Esophagus muscularis mucosa (tissue), 4 donors: ENCODE measurements around the gene SLCO4A1. TPM values are rescaled to one million over a fixed set of nuclear protein-coding genes. Genes with fewer than 3 reads are reported as not detected.
A peak's percentile ranks its signal among the peaks of the same experiment; 100 is the strongest.

Source experiments
- DNase-seq: peaks from one replicate; pipeline ENCODE4 v3.0.0-alpha.2; 2017; ENCODE audit errors: extremely low spot score
- H3K27ac ChIP-seq, 4 donors: fragments of 200-600 bp; sonication (generic); replicated peaks in 1 of 4; 1 replicate in 3 of 4; 2 replicates in 1 of 4; pipeline ENCODE4 v1.5.1; 2016 to 2019; ENCODE audit warnings: mild to moderate bottlenecking in 1 of 4
- H3K27me3 ChIP-seq, 4 donors: fragments of 200-600 bp; sonication (generic); one replicate each; pipeline versions ENCODE4 v1.5.1 to v1.6.0; 2016 to 2019
- H3K36me3 ChIP-seq, 4 donors: fragments of 200-600 bp; sonication (generic); one replicate each; pipeline ENCODE4 v1.5.1; 2016 to 2019
- H3K4me1 ChIP-seq, 4 donors: fragments of 200-600 bp; sonication (generic); one replicate each; pipeline ENCODE4 v1.5.1; 2016 to 2019
- H3K4me3 ChIP-seq, 4 donors: fragments of 200-600 bp; sonication (generic); 1 replicate in 2 of 4; 2 replicates in 2 of 4; pipeline ENCODE4 v1.5.1; 2016 to 2019; ENCODE audit warnings: mild to moderate bottlenecking in 4 of 4, moderate library complexity in 1 of 4
- H3K9me3 ChIP-seq, 4 donors: fragments of 200-600 bp; sonication (generic); 1 replicate in 3 of 4; 2 replicates in 1 of 4; pipeline ENCODE4 v1.5.1; 2016 to 2019
- EP300 ChIP-seq: sonication (generic); formaldehyde crosslinking; IDR thresholded peaks from one replicate; pipeline ENCODE4 v1.6.1; 2017; ENCODE audit warnings: antibody characterized with exemption
- POLR2A ChIP-seq: fragments of 450-650 bp; IDR thresholded peaks from one replicate; pipeline ENCODE4 v1.6.1; 2017; ENCODE audit warnings: antibody characterized with exemption, moderate library complexity, mild to moderate bottlenecking, low read depth
- POLR2AphosphoS5 ChIP-seq, 2 donors: sonication (generic); formaldehyde crosslinking; IDR thresholded peaks; one replicate each; pipeline ENCODE4 v1.6.1; 2017; ENCODE audit warnings: antibody characterized with exemption in 2 of 2
- WGBS: methylation state at CpG from one replicate; pipeline ENCODE4 v1.1.5; 2018; 5-methylcytosine and 5-hydroxymethylcytosine counted together
- intact Hi-C: fragments of 100-400 bp; cut with DNase I; formaldehyde crosslinking; loops from one replicate; pipeline ENCODE4 v1.15.1; 2023
- total RNA-seq, 4 donors: library from RNA; depleted of rRNA; stranded (reverse); fragments of >200 nt; gene quantifications; one replicate each; pipeline versions ENCODE4 v1.1.0 to v1.2.1, GENCODE V29; 2016
- TF ChIP-seq, protein P1 (sequence below), 3 experiments: fragments of 200-600 bp in 2 of 3; fragments of 450-650 bp in 1 of 3; sonication (generic) in 2 of 3; IDR thresholded peaks; one replicate each; pipeline ENCODE4 v1.5.1; 2017 to 2019; ENCODE audit warnings: antibody characterized with exemption in 3 of 3, mild to moderate bottlenecking in 2 of 3, moderate library complexity in 1 of 3

The SLCO4A1 gene
- total RNA-seq, 4 donors from 2014 or later: 10.0 to 42.4 (median 30.1) TPM

DNA sequence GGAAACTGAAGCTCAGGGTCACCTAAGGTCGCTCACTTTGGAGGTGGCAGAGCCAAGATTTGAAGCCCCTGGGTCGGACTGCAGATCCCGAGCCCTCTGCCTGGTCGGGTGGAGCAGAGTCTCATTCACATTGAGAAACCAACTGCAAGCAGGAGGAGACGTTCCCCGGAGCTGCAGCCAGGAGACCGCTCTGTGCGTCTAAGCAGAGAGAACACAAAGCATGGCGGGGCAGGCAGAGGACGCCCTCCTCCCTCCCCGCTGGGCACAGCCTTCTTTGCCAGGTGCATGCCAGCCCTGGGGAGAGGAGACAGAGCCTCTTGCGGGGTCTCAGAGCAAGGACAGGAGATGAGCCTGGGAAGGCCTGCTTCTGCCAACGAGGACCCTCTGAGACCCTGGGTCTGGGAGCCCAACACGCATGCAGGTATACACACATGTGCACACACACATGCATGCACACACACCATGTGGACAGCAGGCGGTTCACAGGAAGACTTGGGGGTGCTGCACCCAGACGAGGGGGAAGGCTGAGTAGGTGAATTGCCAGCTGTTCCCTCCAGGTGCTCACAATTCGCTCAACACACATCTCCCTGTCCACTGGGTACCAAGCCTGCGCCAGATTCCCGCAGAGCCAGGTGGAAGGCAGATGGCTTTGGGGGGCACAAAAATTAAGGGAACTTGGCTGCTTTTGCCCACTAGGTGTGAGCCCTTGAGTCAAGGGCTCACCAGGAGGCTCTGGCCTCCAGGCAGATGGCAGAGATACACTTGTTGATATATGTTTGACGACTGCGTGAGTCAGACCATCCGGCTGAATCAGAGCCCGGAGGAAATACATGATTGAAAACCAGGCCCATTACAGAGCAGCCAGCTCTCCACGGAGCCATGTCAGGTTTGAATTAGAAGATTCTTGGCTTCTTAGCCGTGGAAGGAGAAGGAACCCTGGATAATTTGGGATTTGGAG, 60.9 kb downstream of the SLCO4A1 start:
- H3K36me3 ChIP-seq: no peaks in the 10 kb centered on the region
- intact Hi-C loops: no loop called here
- H3K4me1 ChIP-seq: peaks cover 6 to 29% (median 22%) of the 10 kb centered on the region in 4 donors
- no peak overlapping the region for H3K4me3 ChIP-seq
- WGBS: 80% methylated on average over 21 of the region's 25 CpGs
- DNase-seq: no peak
- peaks cover under 1 to 16% (median 5%) of the 10 kb centered on the region in 4 donors for H3K27me3 ChIP-seq
- peak overlapping the region in 1 of 4 donors; percentile 47 for H3K27ac ChIP-seq
- TF ChIP-seq, protein P1, sequence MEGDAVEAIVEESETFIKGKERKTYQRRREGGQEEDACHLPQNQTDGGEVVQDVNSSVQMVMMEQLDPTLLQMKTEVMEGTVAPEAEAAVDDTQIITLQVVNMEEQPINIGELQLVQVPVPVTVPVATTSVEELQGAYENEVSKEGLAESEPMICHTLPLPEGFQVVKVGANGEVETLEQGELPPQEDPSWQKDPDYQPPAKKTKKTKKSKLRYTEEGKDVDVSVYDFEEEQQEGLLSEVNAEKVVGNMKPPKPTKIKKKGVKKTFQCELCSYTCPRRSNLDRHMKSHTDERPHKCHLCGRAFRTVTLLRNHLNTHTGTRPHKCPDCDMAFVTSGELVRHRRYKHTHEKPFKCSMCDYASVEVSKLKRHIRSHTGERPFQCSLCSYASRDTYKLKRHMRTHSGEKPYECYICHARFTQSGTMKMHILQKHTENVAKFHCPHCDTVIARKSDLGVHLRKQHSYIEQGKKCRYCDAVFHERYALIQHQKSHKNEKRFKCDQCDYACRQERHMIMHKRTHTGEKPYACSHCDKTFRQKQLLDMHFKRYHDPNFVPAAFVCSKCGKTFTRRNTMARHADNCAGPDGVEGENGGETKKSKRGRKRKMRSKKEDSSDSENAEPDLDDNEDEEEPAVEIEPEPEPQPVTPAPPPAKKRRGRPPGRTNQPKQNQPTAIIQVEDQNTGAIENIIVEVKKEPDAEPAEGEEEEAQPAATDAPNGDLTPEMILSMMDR (IDR thresholded peaks at IDR 0.05): peak in 1 of 3 experiments; percentile 33
- TF ChIP-seq EP300: no peak
- H3K9me3 ChIP-seq: no peaks in the 10 kb centered on the region

DNA sequence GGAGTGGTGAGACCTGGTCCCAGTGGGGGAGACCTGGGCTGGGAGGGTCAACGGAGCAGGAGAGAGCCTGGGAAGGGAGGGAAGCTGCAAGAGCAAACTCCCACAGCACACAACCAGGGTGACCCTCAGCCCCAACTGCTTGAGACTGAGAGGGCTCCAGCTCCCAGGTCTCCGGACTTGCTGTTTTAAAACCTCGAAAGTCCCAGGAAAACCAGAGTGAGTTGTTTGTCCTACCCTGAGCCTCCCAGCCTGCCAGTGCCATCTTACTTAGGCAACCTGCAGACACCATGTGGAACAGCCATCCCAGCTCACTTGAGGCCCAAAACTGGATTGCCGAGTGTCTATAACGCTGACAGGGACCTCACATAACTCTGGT, 61.5 kb downstream of the SLCO4A1 start:
- intact Hi-C loops: no loop called here
- Histone ChIP-seq H3K9me3 (no peaks in the 10 kb centered on the region), H3K4me3 (no peak overlapping the region), H3K36me3 (no peaks in the 10 kb centered on the region), H3K4me1 (peaks cover 8 to 36% (median 29%) of the 10 kb centered on the region in 4 donors), H3K27me3 (peaks cover 2 to 23% (median 10%) of the 10 kb centered on the region in 4 donors), H3K27ac (peak overlapping the region in 1 of 4 donors; percentile 47)
- 90% methylated on average over 3 of the region's 5 CpGs for WGBS
- no peak for DNase-seq
- TF ChIP-seq, protein P1 (IDR thresholded peaks at IDR 0.05): no peak
- TF ChIP-seq EP300 (no peak), POLR2AphosphoS5 (IDR thresholded peaks at IDR 0.05) (no peak), POLR2A (no peak)

DNA sequence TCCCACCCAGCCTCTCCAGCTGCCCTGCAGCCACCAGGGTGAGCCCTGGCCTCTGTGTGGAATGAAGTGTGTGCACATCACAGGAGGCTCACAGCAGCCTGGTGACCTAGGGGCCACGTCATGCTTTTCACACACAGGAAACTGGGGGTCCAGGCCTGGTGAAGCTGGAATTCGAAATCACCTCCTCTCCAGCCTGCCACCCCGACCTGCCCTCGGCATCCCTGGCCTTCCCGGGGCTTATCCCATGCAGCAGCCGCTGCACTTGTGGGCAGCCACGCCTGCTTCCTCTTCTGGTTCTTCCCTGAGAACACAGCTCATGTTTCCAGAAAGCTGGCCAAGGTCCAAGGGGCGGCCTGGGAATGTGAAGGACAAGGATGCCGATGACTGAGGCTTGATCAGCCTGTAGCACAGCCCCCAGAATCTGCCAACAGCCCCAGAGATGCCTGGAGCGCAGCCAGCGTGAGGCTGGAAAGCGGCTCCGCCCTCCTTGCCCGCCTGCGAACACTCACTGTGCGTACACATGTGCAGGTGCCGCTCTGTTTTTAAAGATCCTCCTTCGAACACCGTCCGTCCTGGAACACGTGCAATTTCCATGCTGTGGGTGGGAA, 62.1 kb downstream of the SLCO4A1 start:
- Histone ChIP-seq H3K27me3 (peaks cover 2 to 29% (median 16%) of the 10 kb centered on the region in 4 donors), H3K36me3 (no peaks in the 10 kb centered on the region), H3K9me3 (no peaks in the 10 kb centered on the region), H3K4me1 (peaks cover 11 to 42% (median 34%) of the 10 kb centered on the region in 4 donors), H3K4me3 (no peak overlapping the region), H3K27ac (peak overlapping the region in 2 of 4 donors; percentile 7 to 47)
- DNase-seq: no peak
- intact Hi-C loops: no loop called here
- whole genome bisulfite sequencing: 26% methylated on average over 15 of the region's 21 CpGs
- no peak for TF ChIP-seq POLR2A
- TF ChIP-seq POLR2AphosphoS5 (IDR thresholded peaks at IDR 0.05): peak in 1 of 2 donors; percentile 55

DNA sequence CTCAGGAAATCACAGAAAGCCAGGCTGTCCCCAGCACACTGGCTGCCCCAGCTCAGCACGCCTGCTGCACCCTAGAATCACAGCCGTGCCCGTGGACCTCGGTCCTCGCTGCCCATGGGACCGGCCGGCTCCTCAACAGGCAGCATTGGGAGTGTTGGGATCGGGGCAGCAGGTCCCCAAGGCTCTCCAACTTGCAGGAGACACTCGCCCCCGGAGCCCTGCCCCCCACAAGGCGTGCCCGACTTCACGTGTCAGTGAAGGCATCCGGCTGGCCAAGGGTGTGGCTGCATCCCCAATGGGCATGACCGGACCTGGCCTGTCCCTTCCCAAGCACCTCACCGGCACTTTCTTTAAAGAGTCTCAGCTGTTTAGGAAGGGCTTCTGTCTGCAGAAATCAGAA, 63.3 kb downstream of the SLCO4A1 start:
- TF ChIP-seq, protein P1 (IDR thresholded peaks at IDR 0.05): no peak
- no peak for TF ChIP-seq POLR2A
- TF ChIP-seq POLR2AphosphoS5 (IDR thresholded peaks at IDR 0.05): no peak
- TF ChIP-seq EP300: no peak
- no peaks in the 10 kb centered on the region for H3K9me3 ChIP-seq

DNA sequence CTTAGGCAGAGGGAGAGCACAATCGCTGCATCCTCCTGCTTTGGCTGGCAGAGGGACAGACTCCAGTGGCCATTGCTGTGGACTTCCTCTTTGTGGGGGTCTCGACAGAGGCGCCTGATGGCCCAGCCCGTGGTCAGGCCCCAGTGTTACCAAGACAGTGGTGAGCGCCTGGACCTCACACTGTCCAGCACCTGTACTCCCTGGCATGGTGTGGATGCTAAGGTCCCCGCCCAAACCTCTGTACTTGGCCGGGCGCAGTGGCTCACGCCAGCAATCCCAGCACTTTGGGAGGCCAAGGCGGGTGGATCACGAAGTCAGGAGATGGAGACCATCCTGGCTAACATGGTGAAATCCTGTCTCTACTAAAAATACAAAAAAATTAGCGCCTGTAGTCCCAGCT, 64.0 kb downstream of the SLCO4A1 start:
- no peak overlapping the region for H3K27ac ChIP-seq
- H3K36me3 ChIP-seq: no peaks in the 10 kb centered on the region
- TF ChIP-seq POLR2AphosphoS5 (IDR thresholded peaks at IDR 0.05): no peak
- TF ChIP-seq, protein P1 (IDR thresholded peaks at IDR 0.05): no peak
- TF ChIP-seq POLR2A: no peak
- no peak for TF ChIP-seq EP300
- H3K27me3 ChIP-seq: peaks cover 2 to 48% (median 34%) of the 10 kb centered on the region in 4 donors
- intact Hi-C loops: no loop called here
- no peak overlapping the region for H3K4me3 ChIP-seq
- H3K9me3 ChIP-seq: no peaks in the 10 kb centered on the region
- H3K4me1 ChIP-seq: peaks cover 11 to 50% (median 37%) of the 10 kb centered on the region in 4 donors
- DNase-seq: no peak
- WGBS: 85% methylated on average over 6 of the region's 12 CpGs

More for the DNA sequence above, 63.3 kb downstream of the SLCO4A1 start:
- H3K36me3 ChIP-seq: no peaks in the 10 kb centered on the region
- no peak overlapping the region for H3K27ac ChIP-seq
- H3K27me3 ChIP-seq: peaks cover 2 to 40% (median 27%) of the 10 kb centered on the region in 4 donors
- DNase-seq: no peak
- intact Hi-C loops: no loop called here
- WGBS: 81% methylated on average over 6 of the region's 16 CpGs
- H3K4me1 ChIP-seq: peaks cover 11 to 46% (median 35%) of the 10 kb centered on the region in 4 donors
- H3K4me3 ChIP-seq: no peak overlapping the region
